Liver (tissue), 9 donors: Measurements from ENCODE around the gene MUC13. TPM values are rescaled to one million over a fixed set of nuclear protein-coding genes. Genes with fewer than 3 reads are reported as not detected.

Experiments
- DNase-seq: peaks from one replicate; pipeline ENCODE4 v3.0.0-alpha.2; 2017; ENCODE audit warnings: low spot score
- H3K27ac ChIP-seq, 2 donors: one replicate each; pipeline ENCODE4 v1.7.0; 2013; ENCODE audit warnings: inconsistent platforms in 2 of 2, low read length in 2 of 2, control low read depth in 1 of 2, low read depth in 1 of 2, mild to moderate bottlenecking in 1 of 2
- H3K27me3 ChIP-seq, 4 donors: one replicate each; pipeline versions ENCODE4 v1.6.1 to v1.7.0; 2013; ENCODE audit warnings: low read length in 3 of 4, inconsistent platforms in 1 of 4, mild to moderate bottlenecking in 1 of 4, moderate library complexity in 1 of 4; ENCODE audit not compliant: control insufficient read depth in 4 of 4, insufficient read depth in 4 of 4
- H3K36me3 ChIP-seq, 4 donors: one replicate each; pipeline versions ENCODE4 v1.6.1 to v1.7.0; 2013; ENCODE audit warnings: low read length in 3 of 4, mild to moderate bottlenecking in 3 of 4, low read depth in 1 of 4, moderate library complexity in 1 of 4; ENCODE audit not compliant: control insufficient read depth in 4 of 4, insufficient read depth in 3 of 4
- H3K4me1 ChIP-seq, 4 donors: one replicate each; pipeline versions ENCODE4 v1.6.1 to v1.7.0; 2013; ENCODE audit warnings: low read length in 3 of 4, mild to moderate bottlenecking in 3 of 4, moderate library complexity in 1 of 4; ENCODE audit not compliant: control insufficient read depth in 4 of 4, insufficient read depth in 4 of 4
- H3K4me3 ChIP-seq, 3 donors: one replicate each; pipeline versions ENCODE4 v1.6.1 to v1.7.0; 2013; ENCODE audit warnings: low read length in 3 of 3, control low read depth in 1 of 3, low read depth in 1 of 3, mild to moderate bottlenecking in 1 of 3
- H3K9ac ChIP-seq, 2 donors: one replicate each; pipeline ENCODE4 v1.7.0; 2013; ENCODE audit warnings: low read length in 2 of 2, mild to moderate bottlenecking in 2 of 2, moderate library complexity in 2 of 2, control low read depth in 1 of 2, low read depth in 1 of 2
- H3K9me3 ChIP-seq, 4 donors: one replicate each; pipeline versions ENCODE4 v1.6.1 to v1.7.0; 2013; ENCODE audit warnings: low read length in 3 of 4; ENCODE audit not compliant: control insufficient read depth in 4 of 4
- EGR1 ChIP-seq, 2 donors: IDR thresholded peaks; 2 replicates each; pipeline ENCODE4 v1.6.1; 2016 to 2018; ENCODE audit warnings: antibody characterized with exemption in 2 of 2, low read depth in 2 of 2
- GABPA ChIP-seq, 2 donors: IDR thresholded peaks in 1 of 2; conservative IDR thresholded peaks in 1 of 2; 2 replicates each; pipeline ENCODE4 v1.6.1; 2016; ENCODE audit warnings: antibody characterized with exemption in 2 of 2, mild to moderate bottlenecking in 1 of 2, moderate library complexity in 1 of 2
- HNF4A ChIP-seq, 2 donors: conservative IDR thresholded peaks; 2 replicates each; pipeline ENCODE4 v1.6.1; 2016; ENCODE audit warnings: antibody characterized with exemption in 2 of 2, mild to moderate bottlenecking in 2 of 2
- JUND ChIP-seq, 2 donors: IDR thresholded peaks; 2 replicates each; pipeline ENCODE4 v1.6.1; 2016; ENCODE audit warnings: antibody characterized with exemption in 2 of 2
- NR2F2 ChIP-seq: IDR thresholded peaks from 2 replicates; pipeline ENCODE4 v1.6.1; 2016; ENCODE audit warnings: antibody characterized with exemption
- RAD21 ChIP-seq, 2 donors: IDR thresholded peaks; 2 replicates each; pipeline ENCODE4 v1.6.1; 2016; ENCODE audit warnings: antibody characterized with exemption in 2 of 2, mild to moderate bottlenecking in 2 of 2
- RXRA ChIP-seq, 2 donors: IDR thresholded peaks; 2 replicates each; pipeline ENCODE4 v1.6.1; 2017 to 2018; ENCODE audit warnings: antibody characterized with exemption in 2 of 2, mild to moderate bottlenecking in 1 of 2
- WGBS: extraction: QIAGEN DNeasy Blood & Tissue Kit; methylation state at CpG from one replicate; pipeline ENCODE4 v1.1.7; 2013; 5-methylcytosine and 5-hydroxymethylcytosine counted together
- polyA plus RNA-seq, 2 donors: library from polyadenylated mRNA; stranded (reverse) in 1 of 2; unstranded in 1 of 2; fragments of 200-250 nt in 1 of 2; fragments of >200 nt in 1 of 2; fragmentation: Nextera tagmentation in 1 of 2; extraction: Ambion mirVana in 1 of 2; gene quantifications; one replicate each; pipeline versions ENCODE4 v1.2.1 to v1.2.3, GENCODE V29; 2013 to 2015
- total RNA-seq, 2 donors: library from RNA; depleted of rRNA; stranded (reverse); fragments of >200 nt; gene quantifications; one replicate each; pipeline ENCODE4 v1.2.3, GENCODE V29; 2014
- TF ChIP-seq, protein P1 (sequence below): IDR thresholded peaks from 2 replicates; pipeline ENCODE4 v1.6.1; 2016; ENCODE audit warnings: antibody characterized with exemption
- TF ChIP-seq, protein P2 (sequence below): fragments of 150-350 bp; IDR thresholded peaks from 2 replicates; pipeline ENCODE4 v1.5.1; 2017; ENCODE audit warnings: improper control_type of control experiment, low read depth, low read length; ENCODE audit not compliant: missing input control
- TF ChIP-seq, protein P3 (sequence below): IDR thresholded peaks from 2 replicates; pipeline ENCODE4 v1.6.1; 2016; ENCODE audit warnings: antibody characterized with exemption
- TF ChIP-seq, protein P4 (sequence below): IDR thresholded peaks from 2 replicates; pipeline ENCODE4 v1.6.1; 2016; ENCODE audit warnings: antibody characterized with exemption
- donor health status: healthy.
- donor health status: healthy.
- donor health status: healthy.
- donor health status: healthy.
- donor health status: healthy.

The MUC13 gene
- total and polyA plus RNA-seq, 4 donors: under 0.01 to 0.45 TPM; not detected in 2

DNA sequence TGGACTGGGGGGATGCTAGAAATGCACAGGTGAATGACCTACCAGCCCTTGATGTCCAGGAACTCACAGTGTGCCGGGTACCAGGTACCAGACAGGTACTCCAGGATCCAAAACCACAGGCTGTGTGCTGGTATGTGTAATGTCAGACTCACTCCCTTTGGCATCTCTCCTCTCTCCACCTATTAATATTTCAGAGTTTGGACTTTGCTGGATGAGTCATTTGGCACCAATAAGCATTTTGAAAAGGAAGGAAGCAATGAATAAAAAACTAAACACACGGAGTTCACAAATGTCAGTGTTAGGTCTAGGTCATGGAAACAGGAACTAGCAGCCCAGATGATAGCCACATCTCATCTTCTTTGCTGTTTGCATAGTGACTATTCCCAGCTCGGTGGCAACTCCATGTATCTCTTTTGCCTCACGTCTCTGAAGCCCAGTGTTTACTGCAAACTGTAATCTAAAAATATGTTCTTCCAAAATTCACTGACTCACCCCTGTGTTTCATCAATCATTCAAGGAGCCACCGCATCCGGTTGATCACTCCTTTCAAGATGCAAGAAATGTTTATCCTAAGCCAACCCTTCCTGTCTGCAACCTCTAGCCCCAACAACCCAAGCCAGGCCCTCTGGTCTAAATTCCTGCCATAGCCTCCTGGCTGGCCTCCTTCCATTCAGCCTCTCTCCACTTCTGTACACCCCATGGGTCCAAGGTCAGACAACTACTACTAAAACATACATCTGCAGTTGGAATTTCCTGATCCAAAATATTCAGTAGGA lies 55.8 kb downstream of the MUC13 start (continued):
- TF ChIP-seq, protein P1, sequence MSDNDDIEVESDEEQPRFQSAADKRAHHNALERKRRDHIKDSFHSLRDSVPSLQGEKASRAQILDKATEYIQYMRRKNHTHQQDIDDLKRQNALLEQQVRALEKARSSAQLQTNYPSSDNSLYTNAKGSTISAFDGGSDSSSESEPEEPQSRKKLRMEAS: peak; percentile 95
- TF ChIP-seq JUND (IDR thresholded peaks at IDR 0.05): peak; percentile 99 to 100

DNA sequence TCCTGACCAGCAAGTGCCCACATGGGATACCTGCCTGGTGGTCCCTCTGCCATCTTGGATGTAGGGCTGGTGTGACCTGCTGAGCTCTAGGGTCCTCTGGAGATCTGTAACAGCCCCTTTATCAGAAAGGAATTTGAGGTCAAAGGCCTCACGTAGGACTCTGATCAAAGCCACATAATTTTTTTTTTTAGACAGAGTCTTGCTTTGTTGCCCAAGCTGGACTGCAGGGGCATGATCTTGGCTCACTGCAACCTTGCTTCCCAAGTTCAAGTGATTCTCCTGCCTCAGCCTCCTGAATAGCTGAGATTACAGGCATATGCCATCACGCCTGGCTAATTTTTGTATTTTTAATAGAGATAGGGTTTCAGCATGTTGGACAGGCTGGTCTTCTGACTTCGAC lies 56.9 kb downstream of the MUC13 start:
- Histone ChIP-seq H3K9me3 (no peaks in the 10 kb centered on the region), H3K9ac (no peak overlapping the region), H3K4me3 (no peak overlapping the region), H3K4me1 (peaks cover 6 to 21% (median 15%) of the 10 kb centered on the region in 4 donors), H3K36me3 (no peaks in the 10 kb centered on the region), H3K27me3 (no peaks in the 10 kb centered on the region), H3K27ac (peak overlapping the region; percentile 53 to 95)
- no peak for DNase-seq
- TF ChIP-seq HNF4A (conservative IDR thresholded peaks at IDR 0.05): peak in 1 of 2 donors; percentile 7
- TF ChIP-seq, protein P2, sequence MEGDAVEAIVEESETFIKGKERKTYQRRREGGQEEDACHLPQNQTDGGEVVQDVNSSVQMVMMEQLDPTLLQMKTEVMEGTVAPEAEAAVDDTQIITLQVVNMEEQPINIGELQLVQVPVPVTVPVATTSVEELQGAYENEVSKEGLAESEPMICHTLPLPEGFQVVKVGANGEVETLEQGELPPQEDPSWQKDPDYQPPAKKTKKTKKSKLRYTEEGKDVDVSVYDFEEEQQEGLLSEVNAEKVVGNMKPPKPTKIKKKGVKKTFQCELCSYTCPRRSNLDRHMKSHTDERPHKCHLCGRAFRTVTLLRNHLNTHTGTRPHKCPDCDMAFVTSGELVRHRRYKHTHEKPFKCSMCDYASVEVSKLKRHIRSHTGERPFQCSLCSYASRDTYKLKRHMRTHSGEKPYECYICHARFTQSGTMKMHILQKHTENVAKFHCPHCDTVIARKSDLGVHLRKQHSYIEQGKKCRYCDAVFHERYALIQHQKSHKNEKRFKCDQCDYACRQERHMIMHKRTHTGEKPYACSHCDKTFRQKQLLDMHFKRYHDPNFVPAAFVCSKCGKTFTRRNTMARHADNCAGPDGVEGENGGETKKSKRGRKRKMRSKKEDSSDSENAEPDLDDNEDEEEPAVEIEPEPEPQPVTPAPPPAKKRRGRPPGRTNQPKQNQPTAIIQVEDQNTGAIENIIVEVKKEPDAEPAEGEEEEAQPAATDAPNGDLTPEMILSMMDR: no peak
- no peak for TF ChIP-seq RXRA (IDR thresholded peaks at IDR 0.05)
- WGBS: 92% methylated on average over 3 of the region's 3 CpGs

DNA sequence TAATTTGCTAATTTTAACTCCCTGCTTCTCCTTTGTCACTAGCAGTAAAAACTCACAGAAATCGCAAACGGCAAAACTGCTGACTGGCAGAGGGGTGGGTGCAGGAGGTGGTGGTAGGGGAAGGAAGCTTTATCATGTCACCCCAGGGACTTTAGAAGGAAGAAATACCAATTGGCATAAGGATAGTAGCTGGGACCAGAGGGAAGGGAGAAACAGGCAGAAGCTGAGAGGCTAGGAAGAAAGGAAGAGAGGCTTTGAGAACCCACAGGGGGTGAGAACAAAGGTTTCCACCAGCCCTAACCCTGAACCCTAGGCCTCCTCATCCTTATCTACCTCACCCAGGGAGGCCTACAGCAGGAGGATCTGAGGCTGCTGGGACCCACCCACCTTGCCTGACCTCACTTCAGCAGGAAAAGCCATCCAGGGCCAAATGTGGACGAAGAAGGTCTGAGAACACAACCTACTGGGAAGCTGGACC lies 58.1 kb downstream of the MUC13 start:
- no peaks in the 10 kb centered on the region for H3K27me3 ChIP-seq
- peaks cover 6 to 21% (median 15%) of the 10 kb centered on the region in 4 donors for H3K4me1 ChIP-seq
- peak overlapping the region in 1 of 2 donors; percentile 49 for H3K27ac ChIP-seq
- no peaks in the 10 kb centered on the region for H3K9me3 ChIP-seq
- H3K4me3 ChIP-seq: no peak overlapping the region
- peak overlapping the region in 1 of 2 donors; percentile 28 for H3K9ac ChIP-seq
- WGBS: 45% methylated on average over 3 of the region's 3 CpGs
- no peak for TF ChIP-seq NR2F2
- TF ChIP-seq, protein P2: no peak
- TF ChIP-seq, protein P3, sequence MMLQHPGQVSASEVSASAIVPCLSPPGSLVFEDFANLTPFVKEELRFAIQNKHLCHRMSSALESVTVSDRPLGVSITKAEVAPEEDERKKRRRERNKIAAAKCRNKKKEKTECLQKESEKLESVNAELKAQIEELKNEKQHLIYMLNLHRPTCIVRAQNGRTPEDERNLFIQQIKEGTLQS: no peak
- TF ChIP-seq HNF4A (conservative IDR thresholded peaks at IDR 0.05): no peak
- TF ChIP-seq GABPA (IDR thresholded peaks at IDR 0.05 in 1 of 2, conservative IDR thresholded peaks at IDR 0.05 in 1 of 2): no peak
- TF ChIP-seq, protein P4, sequence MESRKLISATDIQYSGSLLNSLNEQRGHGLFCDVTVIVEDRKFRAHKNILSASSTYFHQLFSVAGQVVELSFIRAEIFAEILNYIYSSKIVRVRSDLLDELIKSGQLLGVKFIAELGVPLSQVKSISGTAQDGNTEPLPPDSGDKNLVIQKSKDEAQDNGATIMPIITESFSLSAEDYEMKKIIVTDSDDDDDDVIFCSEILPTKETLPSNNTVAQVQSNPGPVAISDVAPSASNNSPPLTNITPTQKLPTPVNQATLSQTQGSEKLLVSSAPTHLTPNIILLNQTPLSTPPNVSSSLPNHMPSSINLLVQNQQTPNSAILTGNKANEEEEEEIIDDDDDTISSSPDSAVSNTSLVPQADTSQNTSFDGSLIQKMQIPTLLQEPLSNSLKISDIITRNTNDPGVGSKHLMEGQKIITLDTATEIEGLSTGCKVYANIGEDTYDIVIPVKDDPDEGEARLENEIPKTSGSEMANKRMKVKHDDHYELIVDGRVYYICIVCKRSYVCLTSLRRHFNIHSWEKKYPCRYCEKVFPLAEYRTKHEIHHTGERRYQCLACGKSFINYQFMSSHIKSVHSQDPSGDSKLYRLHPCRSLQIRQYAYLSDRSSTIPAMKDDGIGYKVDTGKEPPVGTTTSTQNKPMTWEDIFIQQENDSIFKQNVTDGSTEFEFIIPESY: no peak
- TF ChIP-seq JUND (IDR thresholded peaks at IDR 0.05): no peak
- TF ChIP-seq, protein P1: no peak
- no peak for TF ChIP-seq EGR1 (IDR thresholded peaks at IDR 0.05; ENCODE audit: low read depth in 2 of 2)
- no peak for TF ChIP-seq RAD21 (IDR thresholded peaks at IDR 0.05)
- peak; percentile 69 for DNase-seq
- H3K36me3 ChIP-seq: peaks cover 0 to 8% (median 3%) of the 10 kb centered on the region in 4 donors
